Osteocyte (in vitro differentiated cells): ENCODE data around the gene GBP3. TPM values are rescaled to one million over a fixed set of nuclear protein-coding genes. Genes with fewer than 3 reads are reported as not detected.

Experiments
- DNase-seq: peaks from one replicate; pipeline ENCODE4 v3.0.0; 2021; ENCODE audit warnings: mixed read lengths; ENCODE audit not compliant: unreplicated experiment; ENCODE audit errors: extremely low spot score
- H3K27ac Mint-ChIP-seq: one replicate; pipeline ENCODE4 v1.8.0; 2021; ENCODE audit warnings: mild to moderate bottlenecking, mixed read lengths; ENCODE audit not compliant: unreplicated experiment
- H3K27me3 Mint-ChIP-seq: one replicate; pipeline ENCODE4 v1.8.0; 2021; ENCODE audit warnings: mixed read lengths; ENCODE audit not compliant: unreplicated experiment
- H3K36me3 Mint-ChIP-seq: one replicate; pipeline ENCODE4 v1.8.0; 2021; ENCODE audit warnings: mixed read lengths; ENCODE audit not compliant: unreplicated experiment
- H3K4me1 Mint-ChIP-seq: one replicate; pipeline ENCODE4 v1.8.0; 2021; ENCODE audit warnings: mixed read lengths; ENCODE audit not compliant: unreplicated experiment
- H3K4me3 Mint-ChIP-seq: one replicate; pipeline ENCODE4 v1.8.0; 2021; ENCODE audit warnings: mild to moderate bottlenecking, moderate library complexity, mixed read lengths; ENCODE audit not compliant: unreplicated experiment
- H3K9me3 Mint-ChIP-seq: one replicate; pipeline ENCODE4 v1.8.0; 2021; ENCODE audit warnings: mixed read lengths; ENCODE audit not compliant: unreplicated experiment
- total RNA-seq: library from RNA; stranded (reverse); gene quantifications from 2 replicates; pipeline ENCODE4 v1.2.1, GENCODE V29; 2021
- TF ChIP-seq, protein P1 (sequence below): fragments of 200-600 bp; sonication (generic); IDR thresholded peaks from 2 replicates; pipeline ENCODE4 v1.5.0; 2021; ENCODE audit warnings: antibody characterized with exemption, mild to moderate bottlenecking, moderate library complexity

GBP3 gene
- total RNA-seq, 1 donor from 2014 or later = 16.2 TPM

DNA sequence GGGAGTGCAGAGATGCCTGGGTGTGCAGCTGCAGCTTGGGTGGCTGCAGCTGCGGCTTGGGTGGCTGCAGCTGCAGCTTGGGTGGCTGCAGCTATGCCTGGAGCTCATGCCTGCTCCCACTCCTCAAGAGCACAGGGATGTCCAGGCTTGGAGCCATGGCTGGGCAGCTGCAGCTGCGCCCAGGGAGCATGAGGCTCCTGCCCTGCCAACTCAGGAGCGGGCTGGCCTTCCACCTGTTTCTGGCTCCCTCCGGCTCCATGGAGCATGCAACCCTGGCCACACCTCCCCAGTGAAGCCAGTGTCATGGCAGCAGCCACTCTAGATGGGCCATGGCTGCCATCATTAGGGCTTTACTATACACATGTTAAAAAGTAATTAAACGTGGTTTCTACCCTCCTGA, 21.3 kb upstream of the GBP3 start:
- H3K36me3 Mint-ChIP-seq = no peaks in the 10 kb centered on the region
- H3K27me3 Mint-ChIP-seq = peaks cover 3% of the 10 kb centered on the region
- H3K9me3 Mint-ChIP-seq = peaks cover 2% of the 10 kb centered on the region
- H3K4me1 Mint-ChIP-seq = peaks cover 9% of the 10 kb centered on the region
- H3K4me3 Mint-ChIP-seq = no peak overlapping the region
- no peak for DNase-seq
- TF ChIP-seq, protein P1, sequence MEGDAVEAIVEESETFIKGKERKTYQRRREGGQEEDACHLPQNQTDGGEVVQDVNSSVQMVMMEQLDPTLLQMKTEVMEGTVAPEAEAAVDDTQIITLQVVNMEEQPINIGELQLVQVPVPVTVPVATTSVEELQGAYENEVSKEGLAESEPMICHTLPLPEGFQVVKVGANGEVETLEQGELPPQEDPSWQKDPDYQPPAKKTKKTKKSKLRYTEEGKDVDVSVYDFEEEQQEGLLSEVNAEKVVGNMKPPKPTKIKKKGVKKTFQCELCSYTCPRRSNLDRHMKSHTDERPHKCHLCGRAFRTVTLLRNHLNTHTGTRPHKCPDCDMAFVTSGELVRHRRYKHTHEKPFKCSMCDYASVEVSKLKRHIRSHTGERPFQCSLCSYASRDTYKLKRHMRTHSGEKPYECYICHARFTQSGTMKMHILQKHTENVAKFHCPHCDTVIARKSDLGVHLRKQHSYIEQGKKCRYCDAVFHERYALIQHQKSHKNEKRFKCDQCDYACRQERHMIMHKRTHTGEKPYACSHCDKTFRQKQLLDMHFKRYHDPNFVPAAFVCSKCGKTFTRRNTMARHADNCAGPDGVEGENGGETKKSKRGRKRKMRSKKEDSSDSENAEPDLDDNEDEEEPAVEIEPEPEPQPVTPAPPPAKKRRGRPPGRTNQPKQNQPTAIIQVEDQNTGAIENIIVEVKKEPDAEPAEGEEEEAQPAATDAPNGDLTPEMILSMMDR = no peak
- no peak overlapping the region for H3K27ac Mint-ChIP-seq

DNA sequence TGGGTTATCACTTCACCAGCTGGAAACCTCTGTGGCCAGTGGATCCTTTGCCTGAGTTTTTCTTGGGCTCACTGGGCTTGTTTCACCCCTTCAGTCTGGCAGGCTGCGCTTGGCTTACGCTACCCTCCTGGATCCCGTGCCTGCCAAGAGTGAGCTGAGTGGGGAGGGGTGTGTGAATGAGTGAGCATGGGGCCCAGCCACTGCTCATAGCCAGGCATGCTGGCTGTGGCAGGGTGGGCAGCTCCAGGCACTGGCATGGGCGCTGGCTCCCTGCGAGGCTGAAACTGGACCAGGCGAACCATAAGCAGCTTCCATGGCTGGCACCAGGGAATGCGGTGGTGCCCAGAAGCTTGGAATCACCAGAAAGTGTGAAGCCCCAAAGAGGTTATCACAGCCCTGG, 19.8 kb upstream of the GBP3 start:
- no peak for DNase-seq
- Mint-ChIP-seq H3K27ac (no peak overlapping the region), H3K27me3 (peaks cover 9% of the 10 kb centered on the region), H3K4me3 (no peak overlapping the region), H3K9me3 (peaks cover 3% of the 10 kb centered on the region), H3K4me1 (peaks cover 9% of the 10 kb centered on the region), H3K36me3 (no peaks in the 10 kb centered on the region)
- TF ChIP-seq, protein P1 = no peak

DNA sequence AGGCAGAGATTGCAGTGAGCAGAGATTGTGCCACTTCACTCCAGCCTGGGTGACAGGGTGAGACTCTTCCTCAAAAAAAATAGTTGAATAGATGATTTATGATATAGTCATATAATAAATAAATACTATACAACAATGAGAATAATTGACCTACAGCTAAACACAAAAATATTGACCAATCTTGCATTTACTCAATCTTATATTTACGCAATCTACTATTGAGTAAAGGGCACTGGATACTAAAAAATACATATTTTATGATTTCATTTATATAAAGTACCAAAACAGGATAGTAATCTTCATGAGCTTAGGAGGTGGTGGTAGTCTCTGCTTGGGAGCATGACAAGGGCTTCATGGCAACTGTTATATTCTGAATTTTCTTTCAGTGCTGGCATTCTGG, 19.1 kb upstream of the GBP3 start:
- H3K27me3 Mint-ChIP-seq = peaks cover 13% of the 10 kb centered on the region
- H3K27ac Mint-ChIP-seq = no peak overlapping the region
- H3K36me3 Mint-ChIP-seq = no peaks in the 10 kb centered on the region
- no peak overlapping the region for H3K4me3 Mint-ChIP-seq
- TF ChIP-seq, protein P1 = no peak
- DNase-seq = no peak
- H3K9me3 Mint-ChIP-seq = peaks cover 3% of the 10 kb centered on the region
- H3K4me1 Mint-ChIP-seq = peaks cover 9% of the 10 kb centered on the region

- no peak overlapping the region for H3K4me3 Mint-ChIP-seq
- H3K9me3 Mint-ChIP-seq = peaks cover 3% of the 10 kb centered on the region
- TF ChIP-seq, protein P1 = no peak
- H3K27me3 Mint-ChIP-seq = peaks cover 13% of the 10 kb centered on the region
- no peak overlapping the region for H3K27ac Mint-ChIP-seq
- H3K36me3 Mint-ChIP-seq = no peaks in the 10 kb centered on the region
- no peak for DNase-seq
- H3K4me1 Mint-ChIP-seq = peaks cover 9% of the 10 kb centered on the region
Measured at GRCh38 chr1:89041119-89041641, 18.5 kb upstream of the GBP3 start.

GRCh38 chr1:89040315-89040626, 17.6 kb upstream of the GBP3 start:
- Mint-ChIP-seq H3K9me3 (peaks cover 3% of the 10 kb centered on the region), H3K27me3 (peaks cover 13% of the 10 kb centered on the region), H3K4me3 (no peak overlapping the region), H3K27ac (no peak overlapping the region), H3K36me3 (no peaks in the 10 kb centered on the region), H3K4me1 (peaks cover 9% of the 10 kb centered on the region)
- TF ChIP-seq, protein P1 = no peak
- no peak for DNase-seq
